Inflammatory macrophage treated with lipopolysaccharide for 4 hours (primary cell): ENCODE measurements around the gene ZNF611.
"Not testable (repeated sequence)": the region's sequence is repeated elsewhere in the genome, so short reads cannot be mapped to it uniquely, and the experiment has no call there.

ENCODE experiments used
- DNase-seq: peaks from one replicate; pipeline ENCODE4 v3.0.0-alpha.2; 2020

Gene ZNF611

DNA sequence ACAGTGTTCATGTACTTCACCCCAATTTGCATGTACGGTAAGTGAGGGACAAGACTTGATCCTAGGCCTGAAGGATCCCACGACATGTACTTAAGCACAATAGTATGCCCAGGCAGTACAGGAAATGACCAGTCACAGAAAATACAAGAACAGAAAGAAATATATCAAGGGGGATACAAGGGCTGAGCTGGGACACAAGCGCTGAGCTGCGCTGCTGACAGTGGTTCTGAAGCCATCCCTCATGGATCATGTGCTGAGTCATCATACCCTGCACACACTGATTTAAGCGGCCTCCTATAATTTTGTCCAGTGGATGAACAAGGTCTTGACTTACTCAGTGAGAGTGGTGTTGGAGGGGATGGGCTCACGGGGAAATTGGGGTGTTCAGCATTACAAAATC, 59.6 kb downstream of the ZNF611 start:
- DNase-seq = not testable (repeated sequence)

DNA sequence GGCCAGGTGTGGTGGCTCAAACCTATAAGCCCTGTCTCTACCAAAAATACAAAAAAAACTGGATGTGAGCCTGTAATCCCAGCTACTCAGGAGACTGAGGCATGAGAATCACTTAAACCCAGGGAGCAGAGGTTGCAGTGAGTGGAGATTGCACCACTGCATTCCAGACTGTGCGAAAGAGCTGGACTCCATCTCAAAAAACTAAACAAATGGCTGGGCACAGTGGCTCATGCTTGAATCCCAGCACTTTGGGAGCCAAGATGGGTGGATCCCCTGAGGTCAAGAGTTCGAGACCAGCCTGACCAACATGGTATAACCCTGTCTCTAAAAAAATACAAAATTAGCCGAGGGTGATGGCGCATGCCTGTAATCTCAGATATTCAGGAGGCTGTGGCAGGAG, 61.8 kb downstream of the ZNF611 start:
- no peak for DNase-seq

DNA sequence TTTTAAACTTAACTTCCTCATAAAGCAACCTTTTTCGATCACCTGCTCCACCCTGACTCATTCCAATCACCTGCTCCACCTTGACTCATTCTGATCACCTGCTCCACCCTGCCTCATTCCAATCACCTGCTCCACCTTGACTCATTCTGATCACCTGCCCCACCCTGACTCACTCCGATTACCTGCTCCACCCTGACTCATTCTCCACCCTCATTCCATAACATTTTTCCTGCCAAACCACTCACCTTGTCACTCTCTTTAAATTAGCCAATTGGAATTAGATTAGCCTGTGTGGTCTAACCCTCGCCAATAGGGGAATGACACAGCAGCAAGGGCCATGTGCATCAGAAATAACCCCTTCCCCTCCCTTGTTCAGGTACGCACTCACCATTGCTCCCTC, 64.8 kb downstream of the ZNF611 start:
- DNase-seq = no peak

DNA sequence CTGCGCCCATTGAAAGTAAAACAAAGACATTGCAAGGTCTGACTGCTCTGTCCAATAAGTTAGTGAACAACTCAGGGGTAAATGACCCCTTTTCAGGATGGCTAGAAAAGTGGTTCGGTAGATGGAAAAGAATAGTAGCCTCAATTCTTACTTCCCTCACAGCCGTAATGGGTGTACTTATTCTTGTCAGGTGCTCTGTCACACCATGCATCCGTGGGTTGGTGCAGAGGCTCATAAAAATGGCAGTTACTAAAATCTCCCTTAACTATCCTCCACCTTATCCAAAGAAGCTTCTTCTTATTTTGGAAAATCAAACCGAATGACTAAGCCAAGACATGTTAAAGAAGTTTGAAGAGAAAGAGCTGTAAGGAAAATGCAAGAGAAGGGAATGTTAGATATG, 65.3 kb downstream of the ZNF611 start:
- DNase-seq = no peak

DNA sequence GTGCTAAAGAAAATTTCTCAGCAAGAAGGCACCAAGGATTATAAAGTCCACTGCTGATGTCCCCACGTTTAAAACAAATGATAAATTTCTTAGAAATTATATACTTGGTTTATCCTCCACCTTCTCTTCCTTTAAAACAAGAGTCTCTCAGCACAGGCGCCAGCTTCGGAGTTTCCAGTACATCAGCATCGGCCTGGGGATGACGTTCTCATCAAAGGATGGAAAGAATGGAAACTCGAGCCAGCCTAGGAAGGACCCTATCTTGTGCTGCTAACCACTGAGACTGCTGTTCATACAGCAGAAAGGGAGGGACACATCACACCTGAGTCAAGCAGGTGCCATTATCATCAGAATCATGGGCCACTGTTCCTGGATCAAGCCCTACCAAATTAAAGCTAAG, 66.9 kb downstream of the ZNF611 start:
- no peak for DNase-seq

DNA sequence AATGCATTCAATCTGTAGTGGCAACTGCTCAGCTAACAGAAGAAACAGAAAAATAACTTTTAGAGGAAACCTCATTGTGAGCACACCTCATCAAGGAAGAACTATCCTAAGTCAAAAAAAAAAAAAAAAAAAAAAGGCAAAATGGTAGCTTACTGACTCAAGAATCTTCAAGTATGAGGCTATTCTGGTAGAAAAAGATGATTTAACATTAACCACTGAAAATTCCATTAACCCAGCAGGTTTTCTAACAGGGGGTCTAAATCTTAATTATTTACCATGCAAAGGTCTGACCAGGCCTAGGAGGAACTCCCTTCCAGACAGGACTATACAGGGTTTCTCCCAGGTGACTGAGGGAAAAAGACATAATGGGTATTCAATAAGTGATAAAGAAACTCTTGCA, 68.3 kb downstream of the ZNF611 start:
- no peak for DNase-seq

DNA sequence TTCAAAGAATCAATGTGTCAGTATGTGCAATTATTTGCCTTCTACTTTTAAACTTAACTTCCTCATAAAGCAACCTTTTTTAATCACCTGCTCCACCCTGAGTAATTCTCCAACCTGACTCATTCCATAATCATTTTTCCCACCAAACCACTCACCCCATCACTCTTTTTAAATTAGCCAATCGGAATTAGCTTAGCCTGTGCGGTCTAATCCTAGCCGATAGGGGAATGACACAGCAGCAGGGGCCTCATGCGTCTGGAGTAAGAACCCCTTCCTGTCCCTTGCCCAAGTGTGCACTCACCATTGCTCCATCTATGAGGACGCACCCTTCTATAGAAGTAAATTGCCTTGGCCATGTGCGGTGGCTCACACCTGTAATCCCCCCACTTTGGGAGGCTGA, 69.3 kb downstream of the ZNF611 start:
- no peak for DNase-seq

DNA sequence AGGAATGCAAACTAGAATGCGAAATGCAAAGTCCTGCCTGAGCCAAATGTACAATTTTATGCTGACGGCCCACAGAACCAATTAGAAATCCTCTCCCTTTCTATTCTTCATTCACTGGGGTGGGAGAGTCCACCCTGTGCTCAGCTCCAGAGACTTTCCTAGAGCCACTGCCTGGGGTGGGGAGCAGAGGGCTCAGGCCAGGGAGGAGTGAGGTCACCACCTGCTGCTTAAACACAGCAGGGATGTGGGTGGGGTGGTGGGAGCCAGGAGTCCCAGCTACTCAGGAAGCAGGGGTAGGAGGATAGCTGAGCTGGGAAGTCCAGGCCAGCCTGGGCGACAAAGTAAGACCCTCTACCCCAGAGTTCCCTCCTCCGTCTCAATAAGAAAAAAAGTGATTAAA, 69.8 kb downstream of the ZNF611 start:
- no peak for DNase-seq

DNA sequence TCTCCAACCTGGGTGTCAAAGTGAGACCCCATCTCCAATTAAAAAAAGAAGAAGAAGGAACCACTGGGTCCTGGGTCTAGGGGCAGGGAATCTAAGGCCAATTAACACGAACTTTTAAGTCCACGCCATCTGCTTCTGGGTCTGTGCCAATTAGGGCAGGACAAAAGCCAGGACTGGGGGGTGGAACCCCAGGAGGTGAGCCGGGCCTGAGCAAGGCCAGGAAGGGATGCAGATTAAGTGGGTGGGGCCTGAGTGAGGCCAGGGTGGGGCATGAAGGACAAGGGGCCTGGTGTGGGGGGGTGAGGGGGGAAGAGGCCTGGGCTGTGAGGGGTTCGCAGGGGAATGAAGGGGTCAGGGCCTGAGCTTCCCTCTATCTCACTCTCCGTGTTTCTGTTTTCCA, 70.4 kb downstream of the ZNF611 start:
- no peak for DNase-seq

DNA sequence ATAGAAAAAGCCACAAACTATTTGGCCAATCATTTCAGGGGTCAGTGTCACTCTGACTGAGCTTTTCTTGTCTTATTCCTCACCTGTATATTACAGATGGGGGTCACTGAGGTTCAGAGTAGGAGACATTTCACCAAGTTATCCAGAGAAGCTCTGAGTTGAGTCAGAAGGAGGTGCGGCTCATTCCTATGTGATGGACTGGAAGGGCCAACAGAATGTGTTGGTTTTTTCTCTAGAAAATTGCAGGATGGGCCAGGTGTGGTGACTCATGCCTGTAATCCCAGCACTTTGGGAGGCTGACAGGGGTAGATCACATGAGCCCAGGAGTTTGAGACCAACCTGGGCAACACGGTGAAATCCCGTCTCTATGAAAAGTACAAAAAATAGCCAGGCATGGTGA, 72.2 kb downstream of the ZNF611 start:
- DNase-seq = no peak

DNA sequence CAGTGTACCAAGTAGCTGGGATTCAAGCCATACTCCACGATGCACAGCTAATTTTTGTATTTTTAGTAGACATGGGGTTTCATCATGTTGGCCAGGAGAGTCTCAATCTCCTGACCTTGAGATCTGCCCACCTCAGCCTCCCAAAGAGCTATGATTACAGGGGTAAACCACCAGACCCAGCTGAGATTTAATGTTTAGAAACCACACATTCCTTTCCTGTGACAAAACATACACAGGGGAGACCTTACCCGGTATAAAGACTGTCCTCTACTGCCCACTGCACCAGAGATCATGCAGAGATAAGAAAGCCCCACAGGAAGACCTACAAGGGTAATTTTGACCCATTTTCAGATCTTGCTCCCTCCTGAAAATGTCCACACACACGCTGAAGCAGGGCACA, 73.9 kb downstream of the ZNF611 start:
- no peak for DNase-seq

DNA sequence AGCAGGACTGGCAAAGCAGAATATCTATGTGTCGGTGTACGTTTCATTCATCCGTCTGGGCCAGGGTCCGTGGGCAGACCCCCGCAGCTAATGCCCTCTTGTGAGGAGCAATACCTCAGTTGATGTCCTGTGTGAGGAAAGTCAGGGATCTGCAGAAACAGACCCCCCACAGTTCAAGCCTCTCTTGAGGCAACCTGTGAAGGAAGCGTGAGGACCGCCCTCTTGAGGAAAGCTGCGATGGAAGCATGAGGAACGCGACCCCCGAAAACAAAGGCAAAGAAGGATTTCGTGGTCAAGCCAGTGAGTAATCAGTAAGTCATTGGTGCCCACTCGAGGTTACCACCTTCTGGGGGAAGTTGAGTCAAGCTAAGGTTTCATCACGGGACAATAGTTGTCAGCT, 75.8 kb downstream of the ZNF611 start:
- DNase-seq = no peak

DNA sequence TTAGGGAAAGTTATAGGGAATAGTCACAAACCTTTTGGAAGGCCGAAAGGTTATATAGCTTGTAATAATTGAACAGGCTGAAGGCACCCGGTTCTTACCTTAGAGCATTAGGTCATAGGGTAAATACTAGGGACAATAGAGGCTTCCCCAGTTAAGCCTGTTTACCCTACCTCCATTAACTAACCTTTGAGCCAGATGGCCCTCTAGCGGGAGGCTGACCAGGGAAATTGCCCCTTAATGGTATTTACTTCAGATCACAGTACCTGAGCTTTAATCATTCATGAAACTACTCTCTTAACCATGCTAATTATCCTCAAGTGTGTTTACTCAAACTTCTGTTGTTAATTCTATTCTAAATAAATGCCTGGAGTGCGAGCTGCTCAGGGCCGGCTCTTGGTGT, 76.2 kb downstream of the ZNF611 start:
- DNase-seq = no peak

DNA sequence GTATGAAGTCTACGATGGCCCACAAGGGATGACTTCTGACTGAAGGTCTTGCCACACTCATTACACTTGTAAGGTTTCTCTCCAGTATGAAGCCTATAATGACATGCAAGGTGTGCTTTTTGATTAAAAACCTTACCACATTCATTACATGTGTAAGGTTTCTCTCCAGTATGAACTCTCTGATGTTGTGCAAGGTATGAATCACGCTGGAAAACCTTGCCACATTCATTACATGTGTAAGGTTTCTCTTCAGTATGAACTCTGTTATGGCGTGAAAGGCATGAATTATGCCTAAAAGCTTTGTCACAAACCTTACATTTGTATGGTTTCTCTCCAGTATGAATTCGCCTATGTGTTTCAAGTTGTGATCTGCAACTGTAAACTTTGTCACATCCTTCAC, 81.7 kb downstream of the ZNF611 start:
- no peak for DNase-seq
